K562 (cell line): ENCODE measurements around the gene DCHS2. TPM values are rescaled to one million over a fixed set of nuclear protein-coding genes. Genes with fewer than 3 reads are reported as not detected.

Source experiments
- ARID1B ChIP-seq: fragments of 450-650 bp; IDR thresholded peaks from 2 replicates; pipeline ENCODE4 v1.6.1; 2016; ENCODE audit warnings: antibody characterized with exemption, mild to moderate bottlenecking, inconsistent platforms
- DACH1 ChIP-seq: fragments of 450-650 bp; IDR thresholded peaks from 2 replicates; pipeline ENCODE4 v1.6.1; 2018; ENCODE audit not compliant: partially characterized antibody
- ETV1 ChIP-seq: fragments of 450-650 bp; conservative IDR thresholded peaks from 2 replicates; pipeline ENCODE4 v1.6.1; 2016; ENCODE audit warnings: missing genetic modification characterization, control low read depth, low read depth, missing compliant biosample characterization
- HDAC1 ChIP-seq, 2 experiments: fragments of 450-650 bp; IDR thresholded peaks; 2 replicates each; pipeline ENCODE4 v1.6.1; 2016 to 2017; ENCODE audit warnings: inconsistent platforms in 1 of 2, mild to moderate bottlenecking in 1 of 2, moderate library complexity in 1 of 2
- JUND ChIP-seq, 2 experiments: IDR thresholded peaks; 2 replicates in 1 of 2; 3 replicates in 1 of 2; pipeline ENCODE4 v1.6.1; 2011; ENCODE audit warnings: borderline replicate concordance in 2 of 2, low read depth in 2 of 2, low read length in 2 of 2, improper control_type of control experiment in 1 of 2, missing biosample characterization in 1 of 2, missing genetic modification characterization in 1 of 2, missing genetic modification reagents in 1 of 2
- MTA1 ChIP-seq: fragments of 450-650 bp; IDR thresholded peaks from 2 replicates; pipeline ENCODE4 v1.6.1; 2017; ENCODE audit warnings: borderline replicate concordance
- NBN ChIP-seq: fragments of 450-650 bp; IDR thresholded peaks from 2 replicates; pipeline ENCODE4 v1.6.1; 2016; ENCODE audit warnings: low read depth, mild to moderate bottlenecking
- NCOA1 ChIP-seq: fragments of 450-650 bp; IDR thresholded peaks from 2 replicates; pipeline ENCODE4 v1.6.1; 2016; ENCODE audit warnings: low read depth
- NCOA2 ChIP-seq, 2 experiments: fragments of 450-650 bp; IDR thresholded peaks; 2 replicates each; pipeline ENCODE4 v1.6.1; 2018; ENCODE audit warnings: mild to moderate bottlenecking in 2 of 2, moderate library complexity in 1 of 2; ENCODE audit not compliant: partially characterized antibody in 2 of 2
- SMARCC2 ChIP-seq: fragments of 450-650 bp; IDR thresholded peaks from 2 replicates; pipeline ENCODE4 v1.6.1; 2017; ENCODE audit warnings: antibody characterized with exemption, moderate library complexity, mild to moderate bottlenecking, low read depth
- ZNF253 ChIP-seq: fragments of 250-450 bp; sonication (Bioruptor Pico); conservative IDR thresholded peaks from 2 replicates; pipeline ENCODE4 v1.6.1; 2021; ENCODE audit warnings: mild to moderate bottlenecking
- ZNF592 ChIP-seq: fragments of 450-650 bp; IDR thresholded peaks from 2 replicates; pipeline ENCODE4 v1.6.1; 2017; ENCODE audit warnings: antibody characterized with exemption, mild to moderate bottlenecking
- polyA plus RNA-seq, 8 experiments: library from polyadenylated mRNA; depleted of rRNA in 4 of 8; stranded (reverse) in 5 of 8; unstranded in 3 of 8; fragments of >200 nt; fragmentation: Nextera tagmentation in 2 of 8; fragmentation: Illumina TruSeq in 1 of 8; extraction: Ambion mirVana in 2 of 8; extraction: Trizol in 1 of 8; gene quantifications; 2 replicates each; pipeline versions ENCODE4 v1.2.1 to v1.2.3, GENCODE V29; 2011 to 2014; ENCODE audit warnings: inconsistent platforms in 1 of 8, missing spikeins in 1 of 8
- total RNA-seq, 7 experiments: library from RNA; depleted of rRNA in 6 of 7; stranded (reverse); fragments of >200 nt in 6 of 7; fragmentation: Illumina TruSeq in 2 of 7; extraction: Trizol in 2 of 7; gene quantifications; 2 replicates each; pipeline versions ENCODE4 v1.2.1 to v1.2.3, GENCODE V29; 2011 to 2021; ENCODE audit warnings: low replicate concordance in 1 of 7
- TF ChIP-seq, protein P1 (sequence below): fragments of 450-650 bp; IDR thresholded peaks from 2 replicates; pipeline ENCODE4 v1.7.1; 2018; ENCODE audit warnings: mild to moderate bottlenecking, low read depth; ENCODE audit not compliant: partially characterized antibody
- TF ChIP-seq, protein P2 (sequence below): IDR thresholded peaks from 2 replicates; pipeline ENCODE4 v1.6.1; 2011; ENCODE audit not compliant: insufficient read length; ENCODE audit errors: extremely low read depth
- TF ChIP-seq, protein P3 (sequence below): fragments of 200-800 bp; sonication (Bioruptor generic); IDR thresholded peaks from 2 replicates; pipeline ENCODE4 v1.6.1; 2017; ENCODE audit warnings: missing genetic modification characterization, missing compliant biosample characterization
- TF ChIP-seq, protein P4 (sequence below), 2 experiments: fragments of 200-800 bp in 1 of 2; sonication (Bioruptor generic) in 1 of 2; sonication (generic) in 1 of 2; formaldehyde crosslinking in 1 of 2; IDR thresholded peaks in 1 of 2; conservative IDR thresholded peaks in 1 of 2; 2 replicates each; pipeline versions ENCODE4 v1.5.0 to v1.6.1; 2016 to 2020; ENCODE audit warnings: missing compliant biosample characterization in 1 of 2, missing genetic modification characterization in 1 of 2, missing genetic modification reagents in 1 of 2

DCHS2 gene
- total and polyA plus RNA-seq, 9 of the 15 experiments (the other 6 are each of a cell fraction or from before 2014, with no cell fraction given) = 0.49 to 7.1 (median 5.3) TPM

DNA sequence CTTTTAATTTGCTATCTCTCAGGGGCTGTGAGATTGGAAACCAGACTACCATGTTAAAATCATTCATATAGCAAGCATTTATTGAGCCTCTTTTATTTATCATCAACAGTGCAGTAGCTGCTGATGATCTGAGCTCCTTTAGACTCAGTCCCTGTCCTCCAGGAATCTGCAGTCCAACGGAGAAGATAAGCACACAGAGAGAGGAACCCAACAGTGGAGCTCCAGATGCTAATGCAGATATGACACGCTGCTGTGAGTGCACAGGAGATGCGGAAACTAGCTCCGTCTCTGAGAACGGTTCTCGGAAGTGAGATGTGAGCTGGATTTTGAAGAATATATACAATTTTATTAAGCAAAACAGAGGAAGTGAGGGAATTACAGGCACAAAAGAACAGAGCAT, 35.4 kb downstream of the DCHS2 start (continued):
- TF ChIP-seq, protein P1, sequence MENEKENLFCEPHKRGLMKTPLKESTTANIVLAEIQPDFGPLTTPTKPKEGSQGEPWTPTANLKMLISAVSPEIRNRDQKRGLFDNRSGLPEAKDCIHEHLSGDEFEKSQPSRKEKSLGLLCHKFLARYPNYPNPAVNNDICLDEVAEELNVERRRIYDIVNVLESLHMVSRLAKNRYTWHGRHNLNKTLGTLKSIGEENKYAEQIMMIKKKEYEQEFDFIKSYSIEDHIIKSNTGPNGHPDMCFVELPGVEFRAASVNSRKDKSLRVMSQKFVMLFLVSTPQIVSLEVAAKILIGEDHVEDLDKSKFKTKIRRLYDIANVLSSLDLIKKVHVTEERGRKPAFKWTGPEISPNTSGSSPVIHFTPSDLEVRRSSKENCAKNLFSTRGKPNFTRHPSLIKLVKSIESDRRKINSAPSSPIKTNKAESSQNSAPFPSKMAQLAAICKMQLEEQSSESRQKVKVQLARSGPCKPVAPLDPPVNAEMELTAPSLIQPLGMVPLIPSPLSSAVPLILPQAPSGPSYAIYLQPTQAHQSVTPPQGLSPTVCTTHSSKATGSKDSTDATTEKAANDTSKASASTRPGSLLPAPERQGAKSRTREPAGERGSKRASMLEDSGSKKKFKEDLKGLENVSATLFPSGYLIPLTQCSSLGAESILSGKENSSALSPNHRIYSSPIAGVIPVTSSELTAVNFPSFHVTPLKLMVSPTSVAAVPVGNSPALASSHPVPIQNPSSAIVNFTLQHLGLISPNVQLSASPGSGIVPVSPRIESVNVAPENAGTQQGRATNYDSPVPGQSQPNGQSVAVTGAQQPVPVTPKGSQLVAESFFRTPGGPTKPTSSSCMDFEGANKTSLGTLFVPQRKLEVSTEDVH = peak; percentile 76
- TF ChIP-seq, protein P2, sequence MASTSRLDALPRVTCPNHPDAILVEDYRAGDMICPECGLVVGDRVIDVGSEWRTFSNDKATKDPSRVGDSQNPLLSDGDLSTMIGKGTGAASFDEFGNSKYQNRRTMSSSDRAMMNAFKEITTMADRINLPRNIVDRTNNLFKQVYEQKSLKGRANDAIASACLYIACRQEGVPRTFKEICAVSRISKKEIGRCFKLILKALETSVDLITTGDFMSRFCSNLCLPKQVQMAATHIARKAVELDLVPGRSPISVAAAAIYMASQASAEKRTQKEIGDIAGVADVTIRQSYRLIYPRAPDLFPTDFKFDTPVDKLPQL = no peak
- TF ChIP-seq, protein P3, sequence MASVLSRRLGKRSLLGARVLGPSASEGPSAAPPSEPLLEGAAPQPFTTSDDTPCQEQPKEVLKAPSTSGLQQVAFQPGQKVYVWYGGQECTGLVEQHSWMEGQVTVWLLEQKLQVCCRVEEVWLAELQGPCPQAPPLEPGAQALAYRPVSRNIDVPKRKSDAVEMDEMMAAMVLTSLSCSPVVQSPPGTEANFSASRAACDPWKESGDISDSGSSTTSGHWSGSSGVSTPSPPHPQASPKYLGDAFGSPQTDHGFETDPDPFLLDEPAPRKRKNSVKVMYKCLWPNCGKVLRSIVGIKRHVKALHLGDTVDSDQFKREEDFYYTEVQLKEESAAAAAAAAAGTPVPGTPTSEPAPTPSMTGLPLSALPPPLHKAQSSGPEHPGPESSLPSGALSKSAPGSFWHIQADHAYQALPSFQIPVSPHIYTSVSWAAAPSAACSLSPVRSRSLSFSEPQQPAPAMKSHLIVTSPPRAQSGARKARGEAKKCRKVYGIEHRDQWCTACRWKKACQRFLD (CRISPR knock-in tag) = peak; percentile 41; the same call in 1 of the 2 replicates
- TF ChIP-seq JUND (IDR thresholded peaks at IDR 0.05; ENCODE audit: borderline replicate concordance, low read depth, low read length) = peak; percentile 84
- TF ChIP-seq JUND (tag; IDR thresholded peaks at IDR 0.05; ENCODE audit: borderline replicate concordance, low read depth, low read length) = no peak; the same call in 2 of the 3 replicates
- peak; percentile 69; the same call in 1 of the 2 replicates for TF ChIP-seq ZNF592
- TF ChIP-seq NCOA2 (IDR thresholded peaks at IDR 0.05; ENCODE audit: partially characterized antibody in 2 of 2) = peak; percentile 63 to 83
- peak; percentile 79; the same call in 1 of the 2 replicates for TF ChIP-seq MTA1
- TF ChIP-seq ZNF253 (CRISPR knock-in tag) = no peak
- TF ChIP-seq ETV1 (tag) = peak; percentile 93
- peak in 1 of 2 experiments; percentile 84; a peak in 2 of 4 replicates for TF ChIP-seq HDAC1 (IDR thresholded peaks at IDR 0.05)
- peak; percentile 99 for TF ChIP-seq ARID1B
- peak; percentile 85; the same call in 1 of the 2 replicates for TF ChIP-seq NCOA1
- TF ChIP-seq DACH1 = peak; percentile 61
- TF ChIP-seq, protein P4, sequence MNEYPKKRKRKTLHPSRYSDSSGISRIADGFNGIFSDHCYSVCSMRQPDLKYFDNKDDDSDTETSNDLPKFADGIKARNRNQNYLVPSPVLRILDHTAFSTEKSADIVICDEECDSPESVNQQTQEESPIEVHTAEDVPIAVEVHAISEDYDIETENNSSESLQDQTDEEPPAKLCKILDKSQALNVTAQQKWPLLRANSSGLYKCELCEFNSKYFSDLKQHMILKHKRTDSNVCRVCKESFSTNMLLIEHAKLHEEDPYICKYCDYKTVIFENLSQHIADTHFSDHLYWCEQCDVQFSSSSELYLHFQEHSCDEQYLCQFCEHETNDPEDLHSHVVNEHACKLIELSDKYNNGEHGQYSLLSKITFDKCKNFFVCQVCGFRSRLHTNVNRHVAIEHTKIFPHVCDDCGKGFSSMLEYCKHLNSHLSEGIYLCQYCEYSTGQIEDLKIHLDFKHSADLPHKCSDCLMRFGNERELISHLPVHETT (CRISPR knock-in tag; conservative IDR thresholded peaks at IDR 0.05 in 1 of 2, IDR thresholded peaks at IDR 0.05 in 1 of 2) = peak in 1 of 2 experiments; percentile 80; a peak in 2 of 4 replicates
- TF ChIP-seq NBN = peak; percentile 94
- TF ChIP-seq SMARCC2 = peak; percentile 97
